Stimulated activated naive CD8-positive, alpha-beta T cell treated with anti-CD3 and anti-CD28 coated beads, Interleukin-15, amount 100 ng/mL, for 72 hours (primary cell): Measurements from ENCODE around the gene ZNF276.
"Not testable (repeated sequence)": the region's sequence is repeated elsewhere in the genome, so short reads cannot be mapped to it uniquely, and the experiment has no call there.

Experiments used
- ATAC-seq: fragments of 150-1000 bp; cut with Tn5 transposase; 2 replicates; pipeline ENCODE4 v1.10.0; 2021; ENCODE audit warnings: mild to moderate bottlenecking, moderate library complexity
- DNase-seq, 2 donors: peaks; one replicate each; pipeline ENCODE4 v3.0.0; 2021 to 2022
- H3K27ac Mint-ChIP-seq, 2 donors: one replicate each; pipeline ENCODE4 v1.8.0; 2022; ENCODE audit warnings: mild to moderate bottlenecking in 2 of 2, mixed read lengths in 2 of 2, moderate library complexity in 2 of 2
- H3K27me3 Mint-ChIP-seq: one replicate; pipeline ENCODE4 v1.8.0; 2022; ENCODE audit warnings: mixed read lengths
- H3K4me1 Mint-ChIP-seq: one replicate; pipeline ENCODE4 v1.8.0; 2022; ENCODE audit warnings: mild to moderate bottlenecking, mixed read lengths
- H3K4me3 Mint-ChIP-seq, 2 donors: one replicate each; pipeline ENCODE4 v1.8.0; 2022; ENCODE audit warnings: mild to moderate bottlenecking in 2 of 2, mixed read lengths in 2 of 2, moderate library complexity in 1 of 2
- H3K9me3 Mint-ChIP-seq, 2 donors: one replicate each; pipeline ENCODE4 v1.8.0; 2022; ENCODE audit warnings: mixed read lengths in 2 of 2

The ZNF276 gene

GRCh38 chr16:89720813-89721545 is at the start of gene ZNF276, which contains the start of gene VPS9D1:
TSS of gene ZNF276 (plus strand) at chr16:89721537. CDS start at chr16:89721641, 104 bp downstream.
TSS of gene VPS9D1 (minus strand) at chr16:89720898. CDS start at chr16:89720861, 37 bp downstream.
- peak within 1 kb of the TSS; percentile 88 to 93 for H3K4me3 Mint-ChIP-seq
- ATAC-seq: peak; percentile 59
- no peaks in the 10 kb centered on the region for H3K27me3 Mint-ChIP-seq
- peak; percentile 80 to 87 for DNase-seq
- H3K9me3 Mint-ChIP-seq: no peaks in the 10 kb centered on the region
- H3K27ac Mint-ChIP-seq: peak within 1 kb of the TSS; percentile 82 to 93
- peaks cover 61% of the 10 kb centered on the region for H3K4me1 Mint-ChIP-seq

GRCh38 chr16:89671565-89671964 is 49.8 kb upstream of the ZNF276 start:
- not testable (repeated sequence) for DNase-seq, H3K27ac Mint-ChIP-seq, H3K4me3 Mint-ChIP-seq, ATAC-seq, H3K27me3 Mint-ChIP-seq, H3K9me3 Mint-ChIP-seq
- peaks cover 25% of the 10 kb centered on the region for H3K4me1 Mint-ChIP-seq

- no peaks in the 10 kb centered on the region for H3K27me3 Mint-ChIP-seq
- no peak overlapping the region for H3K4me3 Mint-ChIP-seq
- ATAC-seq (no peak), DNase-seq (no peak)
- H3K27ac Mint-ChIP-seq: no peak overlapping the region
- H3K4me1 Mint-ChIP-seq: peaks cover 25% of the 10 kb centered on the region
- H3K9me3 Mint-ChIP-seq: no peaks in the 10 kb centered on the region
Observed at GRCh38 chr16:89672177-89672941, 49.0 kb upstream of the ZNF276 start.

GRCh38 chr16:89678258-89678657 is 43.1 kb upstream of the ZNF276 start:
- Mint-ChIP-seq H3K4me3 (no peak overlapping the region), H3K27ac (no peak overlapping the region), H3K27me3 (no peaks in the 10 kb centered on the region), H3K4me1 (no peaks in the 10 kb centered on the region), H3K9me3 (no peaks in the 10 kb centered on the region)
- no peak for ATAC-seq
- DNase-seq: no peak

DNA sequence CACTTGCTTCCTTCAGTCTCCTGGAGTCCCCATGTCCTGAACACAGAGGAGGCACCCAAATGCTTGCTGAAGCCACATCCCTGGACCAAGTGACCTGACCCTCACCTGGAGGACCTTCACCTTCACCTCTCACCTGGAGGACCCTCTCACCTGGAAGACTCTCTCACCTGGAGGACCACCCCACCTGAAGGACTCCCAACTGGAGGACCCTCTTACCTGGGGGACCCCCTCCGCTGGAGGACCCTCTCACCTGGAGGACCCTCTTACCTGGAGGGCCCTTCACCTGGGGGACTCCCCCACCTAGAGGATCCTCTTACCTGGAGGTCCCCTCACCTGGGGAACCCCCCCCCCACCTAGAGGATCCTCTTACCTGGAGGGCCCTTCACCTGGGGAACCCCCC is 35.4 kb upstream of the ZNF276 start:
- H3K4me1 Mint-ChIP-seq: peaks cover 33% of the 10 kb centered on the region
- DNase-seq (no peak), ATAC-seq (no peak)
- no peaks in the 10 kb centered on the region for H3K27me3 Mint-ChIP-seq
- peak overlapping the region; percentile 97 to 98 for H3K4me3 Mint-ChIP-seq
- H3K27ac Mint-ChIP-seq: no peak overlapping the region
- H3K9me3 Mint-ChIP-seq: no peaks in the 10 kb centered on the region

- Mint-ChIP-seq H3K27ac (peak within 1 kb of the TSS; percentile 93), H3K4me1 (peaks cover 33% of the 10 kb centered on the region), H3K27me3 (no peaks in the 10 kb centered on the region), H3K4me3 (peak within 1 kb of the TSS; percentile 97 to 98), H3K9me3 (no peaks in the 10 kb centered on the region)
- ATAC-seq (peak; percentile 92), DNase-seq (peak; percentile 89 to 91)
Observed at GRCh38 chr16:89686520-89687091, 34.7 kb upstream of the ZNF276 start, which contains the start of gene CDK10. TSS of gene CDK10 (plus strand) at chr16:89686689. CDS start at chr16:89686711, 22 bp downstream.

- no peak for DNase-seq
Observed at GRCh38 chr16:89687092-89687940, 34.0 kb upstream of the ZNF276 start.

DNA sequence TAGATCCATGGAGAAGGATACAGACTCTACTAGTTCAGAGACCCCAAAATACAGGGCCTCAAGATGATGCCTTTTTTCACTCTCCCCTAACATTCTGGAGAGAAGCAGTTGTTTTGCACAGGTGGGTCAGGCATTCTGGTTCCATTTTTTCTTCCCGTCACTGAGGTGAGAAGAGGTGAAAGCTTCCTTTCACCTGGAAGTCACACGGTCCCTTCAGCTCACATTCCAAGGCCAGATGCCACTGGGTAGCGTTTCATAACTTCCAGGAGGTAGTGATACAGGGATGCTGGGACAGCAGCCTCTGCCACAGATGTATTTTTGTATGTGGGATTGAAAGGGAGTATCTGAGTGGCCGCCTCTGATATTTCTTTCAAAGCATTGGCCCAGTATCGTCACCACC is 32.9 kb upstream of the ZNF276 start:
- DNase-seq (no peak), ATAC-seq (no peak)
- H3K4me3 Mint-ChIP-seq: peak overlapping the region in 1 of 2 donors; percentile 98
- no peaks in the 10 kb centered on the region for H3K9me3 Mint-ChIP-seq
- H3K4me1 Mint-ChIP-seq: peaks cover 33% of the 10 kb centered on the region
- H3K27me3 Mint-ChIP-seq: no peaks in the 10 kb centered on the region
- no peak overlapping the region for H3K27ac Mint-ChIP-seq

More at GRCh38 chr16:89687092-89687940, 34.0 kb upstream of the ZNF276 start:
- Mint-ChIP-seq H3K27ac (peak overlapping the region; percentile 85 to 93), H3K9me3 (no peaks in the 10 kb centered on the region), H3K4me1 (peaks cover 33% of the 10 kb centered on the region), H3K27me3 (no peaks in the 10 kb centered on the region), H3K4me3 (peak overlapping the region; percentile 97 to 98)
- ATAC-seq: peak; percentile 49

GRCh38 chr16:89689142-89689541 is 32.2 kb upstream of the ZNF276 start:
- H3K4me1 Mint-ChIP-seq: peaks cover 33% of the 10 kb centered on the region
- no peaks in the 10 kb centered on the region for H3K9me3 Mint-ChIP-seq
- ATAC-seq (no peak), DNase-seq (no peak)
- H3K27ac Mint-ChIP-seq: no peak overlapping the region
- no peak overlapping the region for H3K4me3 Mint-ChIP-seq
- no peaks in the 10 kb centered on the region for H3K27me3 Mint-ChIP-seq

DNA sequence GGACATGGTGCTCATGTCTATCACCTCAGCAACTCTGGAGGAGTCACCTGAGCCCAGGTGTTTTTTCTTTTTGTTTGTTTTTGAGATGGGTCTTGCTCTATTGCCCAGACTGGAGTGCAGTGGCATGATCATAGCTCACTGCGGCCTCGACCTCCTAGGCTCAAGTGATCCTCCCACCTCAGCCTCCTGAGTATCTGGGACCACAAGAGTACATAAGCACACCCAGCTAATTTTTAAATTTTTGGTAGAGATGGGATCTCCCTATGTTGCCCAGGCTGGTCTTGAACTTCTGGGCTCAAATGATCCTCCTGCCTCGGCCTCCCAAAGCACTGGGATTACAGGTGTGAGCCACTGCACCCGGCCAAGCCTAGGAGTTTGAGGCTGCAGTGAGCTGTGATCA is 31.7 kb upstream of the ZNF276 start:
- not testable (repeated sequence) for ATAC-seq, DNase-seq, H3K9me3 Mint-ChIP-seq, H3K27me3 Mint-ChIP-seq, H3K27ac Mint-ChIP-seq, H3K4me3 Mint-ChIP-seq
- H3K4me1 Mint-ChIP-seq: peaks cover 33% of the 10 kb centered on the region

DNA sequence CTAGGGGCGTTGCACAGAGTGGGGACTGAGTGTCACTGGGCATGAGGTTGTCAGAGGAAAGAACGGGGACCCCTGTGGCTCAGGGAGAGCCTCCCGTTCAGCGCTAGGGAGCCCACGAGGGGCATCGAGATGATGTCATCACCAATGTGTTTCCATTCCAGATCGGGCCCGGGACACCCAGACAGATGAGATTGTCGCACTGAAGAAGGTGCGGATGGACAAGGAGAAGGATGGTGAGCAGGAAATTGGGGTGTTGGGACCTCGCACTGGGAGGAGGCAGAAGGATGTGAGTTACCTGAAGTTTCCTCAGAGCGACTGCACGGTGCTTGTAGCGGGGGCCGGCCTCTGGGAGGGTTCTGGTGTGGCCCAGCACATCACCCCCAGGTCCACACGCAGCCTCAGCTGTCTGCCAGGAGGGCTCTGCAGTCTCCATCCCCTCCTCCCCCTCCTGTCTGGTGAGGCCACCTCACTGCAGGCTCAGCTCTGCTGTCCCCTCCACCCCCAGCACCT is 30.9 kb upstream of the ZNF276 start:
- no peak for DNase-seq
- Mint-ChIP-seq H3K9me3 (no peaks in the 10 kb centered on the region), H3K27me3 (no peaks in the 10 kb centered on the region), H3K4me3 (no peak overlapping the region), H3K27ac (peak overlapping the region in 1 of 2 donors; percentile 88), H3K4me1 (peaks cover 33% of the 10 kb centered on the region)
- ATAC-seq: no peak

DNA sequence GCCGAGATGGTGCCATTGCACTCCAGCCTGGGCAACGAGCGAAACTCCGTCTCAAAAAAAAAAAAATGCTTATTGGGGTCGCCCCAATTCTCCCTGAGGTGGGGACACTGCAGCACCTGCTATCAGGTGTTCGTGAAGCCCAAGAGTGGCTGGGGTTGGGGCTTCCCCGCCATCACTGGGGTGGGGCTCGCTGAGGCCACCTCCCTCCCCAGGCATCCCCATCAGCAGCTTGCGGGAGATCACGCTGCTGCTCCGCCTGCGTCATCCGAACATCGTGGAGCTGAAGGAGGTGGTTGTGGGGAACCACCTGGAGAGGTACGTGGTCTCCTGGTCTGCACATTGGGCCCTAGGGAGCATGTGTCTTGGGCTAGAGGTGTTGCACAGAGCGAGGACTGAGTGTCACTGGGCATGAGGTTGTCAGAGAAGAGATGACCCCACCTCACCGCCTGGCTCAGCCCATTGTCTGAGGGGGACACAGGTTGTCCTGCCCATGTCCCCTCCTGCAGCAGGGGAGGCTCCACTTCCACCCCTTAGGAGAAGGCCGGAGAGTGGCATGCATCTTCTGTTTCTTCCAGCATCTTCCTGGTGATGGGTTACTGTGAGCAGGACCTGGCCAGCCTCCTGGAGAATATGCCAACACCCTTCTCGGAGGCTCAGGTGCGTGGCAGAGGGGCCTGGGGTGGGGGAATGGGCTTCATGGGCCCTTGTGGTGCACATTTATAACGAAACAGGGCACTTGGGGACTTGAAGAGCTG is 29.9 kb upstream of the ZNF276 start:
- ATAC-seq (no peak), DNase-seq (no peak)
- Mint-ChIP-seq H3K4me3 (no peak overlapping the region), H3K27me3 (no peaks in the 10 kb centered on the region), H3K4me1 (peaks cover 34% of the 10 kb centered on the region), H3K9me3 (no peaks in the 10 kb centered on the region), H3K27ac (peak overlapping the region in 1 of 2 donors; percentile 56)

DNA sequence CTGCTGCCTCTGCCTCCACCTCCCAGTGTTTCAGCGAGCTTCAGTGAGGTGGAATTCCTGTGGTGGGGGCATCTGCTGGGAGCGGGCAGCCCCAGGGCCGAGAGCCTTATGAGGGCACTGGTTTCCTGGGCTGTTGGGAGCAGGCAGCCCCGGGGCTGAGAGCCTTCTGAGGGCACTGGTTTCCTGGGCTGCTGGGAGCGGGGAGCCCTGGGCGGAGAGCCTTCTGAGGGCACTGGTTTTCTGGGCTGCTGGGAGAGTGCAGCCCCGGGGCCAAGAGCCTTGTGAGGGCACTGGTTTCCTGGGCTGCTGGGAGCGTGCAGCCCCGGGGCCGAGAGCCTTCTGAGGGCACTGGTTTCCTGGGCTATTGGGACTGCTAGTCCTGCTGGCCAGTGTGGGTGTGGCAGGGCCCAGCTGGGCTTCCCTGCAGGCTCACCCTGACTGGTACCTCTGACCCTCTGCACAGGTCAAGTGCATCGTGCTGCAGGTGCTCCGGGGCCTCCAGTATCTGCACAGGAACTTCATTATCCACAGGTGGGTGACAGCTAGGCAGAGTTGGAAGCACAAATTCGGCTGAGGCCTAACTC is 29.3 kb upstream of the ZNF276 start:
- H3K27ac Mint-ChIP-seq: peak overlapping the region in 1 of 2 donors; percentile 56
- H3K4me3 Mint-ChIP-seq: no peak overlapping the region
- H3K9me3 Mint-ChIP-seq: no peaks in the 10 kb centered on the region
- no peaks in the 10 kb centered on the region for H3K27me3 Mint-ChIP-seq
- no peak for DNase-seq
- peaks cover 36% of the 10 kb centered on the region for H3K4me1 Mint-ChIP-seq
- ATAC-seq: no peak

GRCh38 chr16:89693289-89693731 is 28.0 kb upstream of the ZNF276 start:
- H3K9me3 Mint-ChIP-seq: no peaks in the 10 kb centered on the region
- DNase-seq: no peak
- H3K4me3 Mint-ChIP-seq: no peak overlapping the region
- no peak for ATAC-seq
- H3K27me3 Mint-ChIP-seq: no peaks in the 10 kb centered on the region
- H3K4me1 Mint-ChIP-seq: peaks cover 27% of the 10 kb centered on the region
- no peak overlapping the region for H3K27ac Mint-ChIP-seq
